GM10266 (cell line): ENCODE data around the gene GTPBP6.
"Not testable (repeated sequence)": the region's sequence is repeated elsewhere in the genome, so short reads cannot be mapped to it uniquely, and the experiment has no call there.

Experiments used
- DNase-seq: peaks from one replicate; pipeline ENCODE4 v3.0.0; 2012; ENCODE audit errors: extremely low spot score
- TF ChIP-seq, protein P1 (sequence below): IDR thresholded peaks from 2 replicates; pipeline ENCODE4 v1.5.1; 2012; ENCODE audit warnings: mild to moderate bottlenecking, low read depth; ENCODE audit not compliant: control insufficient read depth, insufficient read depth; ENCODE audit errors: missing control alignments

The GTPBP6 gene

GRCh38 chrX:287670-288069, 30.9 kb downstream of the GTPBP6 start:
- TF ChIP-seq, protein P1, sequence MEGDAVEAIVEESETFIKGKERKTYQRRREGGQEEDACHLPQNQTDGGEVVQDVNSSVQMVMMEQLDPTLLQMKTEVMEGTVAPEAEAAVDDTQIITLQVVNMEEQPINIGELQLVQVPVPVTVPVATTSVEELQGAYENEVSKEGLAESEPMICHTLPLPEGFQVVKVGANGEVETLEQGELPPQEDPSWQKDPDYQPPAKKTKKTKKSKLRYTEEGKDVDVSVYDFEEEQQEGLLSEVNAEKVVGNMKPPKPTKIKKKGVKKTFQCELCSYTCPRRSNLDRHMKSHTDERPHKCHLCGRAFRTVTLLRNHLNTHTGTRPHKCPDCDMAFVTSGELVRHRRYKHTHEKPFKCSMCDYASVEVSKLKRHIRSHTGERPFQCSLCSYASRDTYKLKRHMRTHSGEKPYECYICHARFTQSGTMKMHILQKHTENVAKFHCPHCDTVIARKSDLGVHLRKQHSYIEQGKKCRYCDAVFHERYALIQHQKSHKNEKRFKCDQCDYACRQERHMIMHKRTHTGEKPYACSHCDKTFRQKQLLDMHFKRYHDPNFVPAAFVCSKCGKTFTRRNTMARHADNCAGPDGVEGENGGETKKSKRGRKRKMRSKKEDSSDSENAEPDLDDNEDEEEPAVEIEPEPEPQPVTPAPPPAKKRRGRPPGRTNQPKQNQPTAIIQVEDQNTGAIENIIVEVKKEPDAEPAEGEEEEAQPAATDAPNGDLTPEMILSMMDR = no peak
- DNase-seq = no peak

DNA sequence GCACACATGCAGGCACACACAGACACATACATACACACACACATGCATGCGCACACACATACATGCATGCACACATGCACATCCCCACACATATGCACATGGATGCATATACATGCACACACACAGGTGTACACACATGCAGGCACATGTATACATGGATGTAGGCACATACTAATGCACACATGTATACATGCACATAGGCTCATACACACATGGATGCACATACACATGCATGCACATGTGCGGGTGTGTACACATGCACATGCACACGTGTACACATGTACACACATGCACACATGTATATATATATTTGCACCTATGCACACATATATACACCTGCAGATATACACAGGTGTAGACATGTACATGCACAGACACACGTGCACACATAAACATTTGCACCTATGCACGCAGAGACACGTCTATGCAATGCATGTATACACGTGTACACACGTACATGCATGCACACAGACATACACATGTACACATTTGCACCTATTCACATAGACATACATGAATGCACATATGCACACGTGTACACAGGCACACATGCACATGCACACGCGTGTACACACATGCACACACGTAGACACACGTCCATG, 33.4 kb downstream of the GTPBP6 start:
- TF ChIP-seq, protein P1 = no peak
- DNase-seq = no peak

- peak; percentile 96 for DNase-seq
These were observed 35.3 kb downstream of the GTPBP6 start for GRCh38 chrX:283115-283845.

GRCh38 chrX:282000-282681, 36.5 kb downstream of the GTPBP6 start:
- DNase-seq = not testable (repeated sequence)

More at GRCh38 chrX:283115-283845, 35.3 kb downstream of the GTPBP6 start:
- TF ChIP-seq, protein P1 = no peak

DNA sequence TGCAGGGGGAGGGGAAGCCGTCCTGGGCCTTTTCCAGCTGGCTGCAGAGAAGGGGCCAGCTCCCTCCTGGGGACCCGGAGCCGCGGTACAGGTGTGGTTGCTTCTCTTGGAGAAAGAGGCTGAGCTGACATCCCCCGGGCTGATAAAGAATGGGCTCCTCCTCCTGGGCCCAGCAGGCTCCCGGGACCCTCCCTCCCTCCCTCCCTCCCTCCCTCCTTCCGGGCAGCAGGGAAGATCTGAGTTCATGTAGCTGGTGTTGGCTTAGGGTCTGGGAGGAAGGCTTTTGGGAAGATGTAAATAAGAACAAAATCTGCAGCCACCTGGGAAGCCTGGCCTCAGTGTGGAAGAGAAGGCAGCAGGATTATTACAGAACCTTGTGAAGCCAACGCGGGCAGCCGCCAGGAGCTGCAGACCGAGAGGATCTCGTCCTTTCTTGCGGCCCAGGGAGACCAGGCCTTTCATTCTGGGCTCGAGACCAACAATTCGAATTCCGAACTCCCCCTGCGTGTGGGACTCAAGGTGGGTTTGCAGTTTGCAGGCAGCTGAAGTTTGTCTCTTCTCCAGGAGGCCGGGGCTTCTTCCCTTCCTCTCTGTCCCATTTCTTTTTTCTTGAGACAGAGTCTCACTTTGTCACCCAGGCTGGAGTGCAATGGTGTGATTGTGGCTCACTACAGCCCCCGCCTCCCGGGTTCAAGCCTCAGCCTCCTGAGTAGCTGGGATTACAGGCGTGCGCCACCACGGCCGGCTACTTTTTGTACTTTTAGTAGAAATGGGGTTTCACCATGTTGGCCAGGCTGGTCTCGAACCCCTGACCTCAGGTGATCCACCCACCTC, 37.2 kb downstream of the GTPBP6 start, which contains the start of gene PLCXD1:
TSS of gene PLCXD1 (plus strand) at position 216 of the 834 bp plus-strand sequence. CDS start 2,807 bp downstream, outside the sequence.
- TF ChIP-seq, protein P1 = no peak
- DNase-seq = peak; percentile 74

GRCh38 chrX:280722-281121, 37.9 kb downstream of the GTPBP6 start:
- not testable (repeated sequence) for DNase-seq

GRCh38 chrX:279757-280604, 38.6 kb downstream of the GTPBP6 start:
- DNase-seq = not testable (repeated sequence)
